PFSK-1 (cell line): ENCODE measurements around the gene ADGB.

ENCODE experiments used
- FOXP2 ChIP-seq: optimal IDR thresholded peaks from 2 replicates; pipeline ENCODE3; 2011; ENCODE audit warnings: borderline replicate concordance, control low read depth, inconsistent platforms; ENCODE audit not compliant: insufficient read depth; ENCODE audit errors: extremely low read length, extremely low read depth
- POLR2AphosphoS5 ChIP-seq: IDR thresholded peaks from 2 replicates; pipeline ENCODE4 v1.6.1; 2012; ENCODE audit warnings: low read depth, mild to moderate bottlenecking, control low read depth, low read length, moderate library complexity
- SIN3A ChIP-seq: IDR thresholded peaks from 2 replicates; pipeline ENCODE4 v1.6.1; 2012; ENCODE audit warnings: mild to moderate bottlenecking, low read length, moderate library complexity, borderline replicate concordance; ENCODE audit not compliant: insufficient read depth
- TAF1 ChIP-seq: IDR thresholded peaks from 2 replicates; pipeline ENCODE4 v1.6.1; 2012; ENCODE audit warnings: low read length, control low read depth, borderline replicate concordance; ENCODE audit not compliant: insufficient read depth
- TF ChIP-seq, protein P1 (sequence below), 2 experiments: IDR thresholded peaks; 2 replicates each; pipeline versions ENCODE4 v1.6.1 to v1.8.0; 2011 to 2012; ENCODE audit warnings: low read depth in 2 of 2, low read length in 2 of 2, control low read depth in 1 of 2, inconsistent platforms in 1 of 2, mild to moderate bottlenecking in 1 of 2, moderate library complexity in 1 of 2; ENCODE audit not compliant: insufficient read depth in 1 of 2

DNA sequence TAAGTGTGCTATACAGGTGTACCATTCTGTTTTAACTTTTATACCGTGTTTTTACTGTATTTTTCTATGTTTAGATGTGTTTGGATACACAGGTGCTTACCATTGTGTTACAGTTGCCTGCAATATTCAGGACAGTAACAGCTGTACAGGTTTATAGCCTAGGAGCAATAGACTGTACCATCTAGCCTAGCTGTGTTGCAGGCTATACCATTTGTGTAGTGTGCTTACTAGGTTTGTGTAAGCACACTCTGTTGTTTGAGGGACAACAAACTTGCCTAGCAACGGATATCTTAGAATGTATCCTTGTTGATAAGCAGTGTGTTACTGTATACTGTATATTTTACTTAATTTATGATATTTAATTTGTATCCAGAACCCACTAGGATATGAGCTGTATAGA, 35.2 kb downstream of the ADGB start:
- TF ChIP-seq SIN3A (no peak), TAF1 (no peak), POLR2AphosphoS5 (no peak), FOXP2 (no peak)
- TF ChIP-seq, protein P1, sequence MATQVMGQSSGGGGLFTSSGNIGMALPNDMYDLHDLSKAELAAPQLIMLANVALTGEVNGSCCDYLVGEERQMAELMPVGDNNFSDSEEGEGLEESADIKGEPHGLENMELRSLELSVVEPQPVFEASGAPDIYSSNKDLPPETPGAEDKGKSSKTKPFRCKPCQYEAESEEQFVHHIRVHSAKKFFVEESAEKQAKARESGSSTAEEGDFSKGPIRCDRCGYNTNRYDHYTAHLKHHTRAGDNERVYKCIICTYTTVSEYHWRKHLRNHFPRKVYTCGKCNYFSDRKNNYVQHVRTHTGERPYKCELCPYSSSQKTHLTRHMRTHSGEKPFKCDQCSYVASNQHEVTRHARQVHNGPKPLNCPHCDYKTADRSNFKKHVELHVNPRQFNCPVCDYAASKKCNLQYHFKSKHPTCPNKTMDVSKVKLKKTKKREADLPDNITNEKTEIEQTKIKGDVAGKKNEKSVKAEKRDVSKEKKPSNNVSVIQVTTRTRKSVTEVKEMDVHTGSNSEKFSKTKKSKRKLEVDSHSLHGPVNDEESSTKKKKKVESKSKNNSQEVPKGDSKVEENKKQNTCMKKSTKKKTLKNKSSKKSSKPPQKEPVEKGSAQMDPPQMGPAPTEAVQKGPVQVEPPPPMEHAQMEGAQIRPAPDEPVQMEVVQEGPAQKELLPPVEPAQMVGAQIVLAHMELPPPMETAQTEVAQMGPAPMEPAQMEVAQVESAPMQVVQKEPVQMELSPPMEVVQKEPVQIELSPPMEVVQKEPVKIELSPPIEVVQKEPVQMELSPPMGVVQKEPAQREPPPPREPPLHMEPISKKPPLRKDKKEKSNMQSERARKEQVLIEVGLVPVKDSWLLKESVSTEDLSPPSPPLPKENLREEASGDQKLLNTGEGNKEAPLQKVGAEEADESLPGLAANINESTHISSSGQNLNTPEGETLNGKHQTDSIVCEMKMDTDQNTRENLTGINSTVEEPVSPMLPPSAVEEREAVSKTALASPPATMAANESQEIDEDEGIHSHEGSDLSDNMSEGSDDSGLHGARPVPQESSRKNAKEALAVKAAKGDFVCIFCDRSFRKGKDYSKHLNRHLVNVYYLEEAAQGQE (IDR thresholded peaks at IDR 0.05; ENCODE audit: insufficient read depth in 1 of 2, low read depth in 2 of 2, low read length in 2 of 2), result no peak
